ENCODE data around the gene HMCN2.

The HMCN2 gene, protein sequence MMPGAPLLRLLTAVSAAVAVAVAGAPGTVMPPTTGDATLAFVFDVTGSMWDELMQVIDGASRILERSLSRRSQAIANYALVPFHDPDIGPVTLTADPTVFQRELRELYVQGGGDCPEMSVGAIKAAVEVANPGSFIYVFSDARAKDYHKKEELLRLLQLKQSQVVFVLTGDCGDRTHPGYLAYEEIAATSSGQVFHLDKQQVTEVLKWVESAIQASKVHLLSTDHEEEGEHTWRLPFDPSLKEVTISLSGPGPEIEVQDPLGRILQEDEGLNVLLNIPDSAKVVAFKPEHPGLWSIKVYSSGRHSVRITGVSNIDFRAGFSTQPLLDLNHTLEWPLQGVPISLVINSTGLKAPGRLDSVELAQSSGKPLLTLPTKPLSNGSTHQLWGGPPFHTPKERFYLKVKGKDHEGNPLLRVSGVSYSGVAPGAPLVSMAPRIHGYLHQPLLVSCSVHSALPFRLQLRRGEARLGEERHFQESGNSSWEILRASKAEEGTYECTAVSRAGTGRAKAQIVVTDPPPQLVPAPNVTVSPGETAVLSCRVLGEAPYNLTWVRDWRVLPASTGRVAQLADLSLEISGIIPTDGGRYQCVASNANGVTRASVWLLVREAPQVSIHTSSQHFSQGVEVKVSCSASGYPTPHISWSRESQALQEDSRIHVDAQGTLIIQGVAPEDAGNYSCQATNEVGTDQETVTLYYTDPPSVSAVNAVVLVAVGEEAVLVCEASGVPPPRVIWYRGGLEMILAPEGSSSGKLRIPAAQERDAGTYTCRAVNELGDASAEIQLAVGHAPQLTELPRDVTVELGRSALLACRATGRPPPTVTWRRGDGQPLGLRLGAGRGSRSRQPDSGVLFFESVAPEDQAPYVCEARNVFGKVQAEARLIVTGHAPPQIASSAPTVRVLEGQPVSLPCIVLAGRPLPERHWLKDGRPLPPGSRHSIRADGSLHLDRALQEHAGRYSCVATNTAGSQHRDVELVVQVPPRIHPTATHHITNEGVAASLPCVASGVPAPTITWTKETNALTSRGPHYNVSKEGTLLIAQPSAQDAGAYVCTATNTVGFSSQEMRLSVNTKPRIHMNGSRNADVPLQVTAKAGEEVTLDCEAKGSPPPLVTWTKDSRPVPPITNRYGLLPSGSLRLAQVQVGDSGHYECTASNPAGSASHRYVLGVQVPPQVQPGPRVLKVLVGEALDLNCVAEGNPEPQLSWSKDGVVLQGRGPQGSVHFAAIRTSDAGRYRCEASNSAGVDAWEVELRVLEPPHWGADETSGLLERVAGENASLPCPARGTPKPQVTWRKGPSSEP (N-terminal part only)

DNA sequence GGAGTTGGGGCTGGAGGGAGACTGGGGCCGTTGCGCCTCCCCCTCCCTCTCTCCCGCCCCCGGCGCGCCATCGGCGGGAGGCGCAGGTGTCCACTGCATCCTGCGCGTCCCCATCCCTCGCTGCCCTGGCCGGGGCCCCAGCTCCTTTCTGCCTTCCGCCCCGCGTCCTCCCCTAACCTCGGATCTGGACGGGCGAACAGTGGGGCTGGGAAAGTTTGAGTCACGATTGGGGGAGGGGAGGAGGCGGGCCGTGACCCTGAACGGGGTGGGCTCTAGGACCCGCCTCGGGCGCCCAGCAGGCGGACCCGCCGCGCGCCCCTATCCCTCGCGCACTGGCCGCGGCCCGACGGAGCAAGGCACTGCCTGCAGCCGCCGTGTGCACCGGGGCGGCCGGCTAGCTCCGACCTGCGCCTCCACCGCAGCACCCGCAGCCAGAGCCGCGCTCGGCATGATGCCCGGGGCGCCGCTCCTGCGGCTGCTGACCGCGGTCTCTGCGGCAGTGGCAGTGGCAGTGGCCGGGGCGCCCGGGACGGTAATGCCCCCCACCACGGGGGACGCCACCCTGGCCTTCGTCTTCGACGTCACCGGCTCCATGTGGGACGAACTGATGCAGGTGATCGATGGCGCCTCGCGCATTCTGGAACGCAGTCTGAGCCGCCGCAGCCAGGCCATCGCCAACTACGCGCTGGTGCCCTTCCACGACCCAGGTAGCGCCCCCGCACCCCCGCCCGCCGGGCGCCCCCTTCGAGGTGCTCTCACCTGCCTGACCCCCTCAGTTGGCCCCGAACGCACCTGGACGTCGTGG is at the start of gene HMCN2:
TSS of gene HMCN2 (plus strand) at position 330 of the 805 bp plus-strand sequence. CDS start at position 449, 119 bp downstream.
- DNase-seq = no peak

DNA sequence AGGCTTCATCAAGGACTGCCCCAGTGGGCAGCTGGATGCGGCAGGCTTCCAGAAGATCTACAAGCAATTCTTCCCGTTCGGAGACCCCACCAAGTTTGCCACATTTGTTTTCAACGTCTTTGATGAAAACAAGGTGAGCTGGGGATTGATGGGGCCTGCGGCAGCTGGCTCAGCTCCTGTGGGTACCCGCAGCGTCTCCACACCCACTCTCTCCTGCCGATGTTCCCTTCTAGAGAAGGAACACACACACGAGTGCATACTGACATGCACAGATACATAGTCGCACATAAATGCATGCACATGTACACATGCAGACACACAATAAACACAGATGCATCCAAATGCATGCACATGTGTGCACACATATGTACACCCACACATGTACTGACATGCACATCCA is 47.7 kb upstream of the HMCN2 start:
- no peak for DNase-seq

DNA sequence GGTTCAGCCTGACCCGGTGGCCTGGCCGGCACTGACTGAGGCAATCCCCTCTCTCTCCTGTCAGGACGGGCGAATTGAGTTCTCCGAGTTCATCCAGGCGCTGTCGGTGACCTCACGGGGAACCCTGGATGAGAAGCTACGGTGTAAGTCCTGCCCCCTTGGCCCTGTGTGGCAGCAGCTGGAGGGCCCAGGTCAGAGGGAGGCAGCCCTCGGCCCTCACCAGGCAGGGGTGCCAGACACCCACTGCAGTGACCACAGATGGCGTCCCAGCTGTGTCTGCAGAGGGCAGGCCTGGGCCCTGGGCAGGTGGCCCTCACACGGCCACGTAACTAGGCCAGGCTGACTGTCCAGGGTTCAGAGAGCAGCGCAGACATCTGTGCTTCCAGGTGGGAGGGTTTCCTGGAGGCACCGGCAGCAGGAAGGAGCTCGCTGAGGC is 45.9 kb upstream of the HMCN2 start:
- DNase-seq = no peak

DNA sequence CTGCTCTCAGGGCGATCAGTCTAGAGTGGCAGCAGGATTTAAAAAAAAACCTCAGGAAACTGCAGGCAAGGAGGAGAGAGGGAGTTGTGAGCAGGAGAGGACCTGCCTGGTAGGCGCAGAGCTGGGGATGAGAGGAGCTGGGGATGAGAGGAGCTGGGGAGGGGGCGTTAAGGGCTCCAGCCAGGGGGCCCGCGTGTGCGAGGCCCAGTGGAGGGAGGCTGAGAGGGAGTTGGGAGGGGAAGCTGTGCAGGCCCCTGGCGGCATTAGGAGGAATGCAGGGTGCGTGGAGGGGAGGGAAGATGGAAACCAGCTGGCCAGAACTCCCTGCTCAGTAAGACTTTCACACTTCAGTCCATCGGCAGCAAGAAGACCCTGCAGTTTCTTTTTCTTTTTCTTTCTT is 45.2 kb upstream of the HMCN2 start:
- no peak for DNase-seq

DNA sequence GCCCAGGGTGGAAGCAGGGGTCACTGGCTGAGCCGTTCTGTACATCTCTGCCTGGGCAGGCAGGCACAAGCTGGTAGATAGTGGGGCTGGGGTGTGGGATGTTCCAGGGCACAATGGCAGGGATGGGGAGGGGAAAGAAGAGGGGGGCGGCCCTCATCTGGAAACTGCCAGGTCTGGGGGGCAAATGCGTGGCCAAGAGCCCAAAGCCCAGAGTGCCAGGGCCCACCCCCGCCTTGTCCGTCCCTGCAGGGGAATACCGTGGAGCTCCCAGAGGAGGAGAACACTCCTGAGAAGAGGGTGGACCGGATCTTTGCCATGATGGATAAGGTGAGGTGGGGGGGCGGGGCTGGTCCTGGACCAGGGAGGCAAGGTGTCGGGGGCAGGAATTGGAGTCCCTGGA is 42.7 kb upstream of the HMCN2 start:
- DNase-seq = no peak

DNA sequence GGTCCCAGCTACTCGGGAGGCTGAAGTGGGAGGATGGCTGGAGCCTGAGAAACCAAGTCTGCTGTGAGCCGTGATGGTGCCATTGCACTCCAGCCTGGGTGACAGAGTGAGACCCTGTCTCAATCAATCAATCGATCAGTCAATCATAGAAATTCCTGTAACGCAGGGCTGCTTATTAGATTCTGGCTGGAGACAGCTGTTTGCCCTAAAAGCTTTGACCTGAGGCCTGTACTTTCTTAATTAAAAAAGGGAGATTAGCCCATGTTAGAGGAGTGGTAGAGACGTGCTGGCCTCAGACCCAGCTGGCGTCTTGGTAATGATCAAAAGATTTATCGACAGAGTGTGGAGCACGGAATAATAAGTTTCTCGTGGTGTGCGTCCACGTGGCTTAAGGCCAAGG is 40.5 kb upstream of the HMCN2 start:
- DNase-seq = no peak

DNA sequence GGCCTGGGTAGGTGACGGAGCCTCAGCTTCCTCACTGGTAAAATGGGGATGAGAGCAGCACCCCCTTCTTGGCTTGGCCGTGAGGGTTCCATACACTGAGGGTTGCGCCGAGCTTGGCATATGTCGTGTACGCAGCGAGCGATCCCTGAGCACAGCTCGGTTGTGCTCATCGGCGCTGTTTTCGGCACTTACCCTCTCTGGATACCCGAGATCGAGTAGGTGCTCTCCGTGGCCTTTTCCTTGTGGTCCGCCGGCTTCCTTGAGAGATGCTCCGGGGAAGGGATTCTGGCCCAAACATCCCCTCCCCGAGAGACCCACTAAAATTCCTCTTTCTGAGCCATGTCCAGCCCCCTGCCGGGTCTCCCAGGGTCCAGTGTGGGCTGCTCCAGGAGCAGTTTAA is 40.0 kb upstream of the HMCN2 start:
- DNase-seq = no peak

DNA sequence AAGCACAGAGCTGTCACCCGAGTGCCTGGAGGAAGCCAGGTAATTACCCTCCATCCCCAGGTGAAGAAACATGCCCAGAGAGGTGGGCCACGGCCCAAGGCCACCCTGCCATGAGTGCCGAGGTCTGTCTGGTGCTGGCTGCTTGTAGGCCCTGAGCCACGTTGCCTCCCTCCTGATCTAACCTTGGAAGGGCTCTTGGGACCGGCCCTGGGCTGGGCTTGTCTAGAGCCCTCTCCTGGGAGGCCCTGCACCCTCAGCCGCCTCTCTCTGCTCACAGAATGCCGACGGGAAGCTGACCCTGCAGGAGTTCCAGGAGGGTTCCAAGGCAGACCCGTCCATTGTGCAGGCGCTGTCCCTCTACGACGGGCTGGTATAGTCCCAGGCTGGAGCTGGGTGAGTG is 39.4 kb upstream of the HMCN2 start:
- no peak for DNase-seq

DNA sequence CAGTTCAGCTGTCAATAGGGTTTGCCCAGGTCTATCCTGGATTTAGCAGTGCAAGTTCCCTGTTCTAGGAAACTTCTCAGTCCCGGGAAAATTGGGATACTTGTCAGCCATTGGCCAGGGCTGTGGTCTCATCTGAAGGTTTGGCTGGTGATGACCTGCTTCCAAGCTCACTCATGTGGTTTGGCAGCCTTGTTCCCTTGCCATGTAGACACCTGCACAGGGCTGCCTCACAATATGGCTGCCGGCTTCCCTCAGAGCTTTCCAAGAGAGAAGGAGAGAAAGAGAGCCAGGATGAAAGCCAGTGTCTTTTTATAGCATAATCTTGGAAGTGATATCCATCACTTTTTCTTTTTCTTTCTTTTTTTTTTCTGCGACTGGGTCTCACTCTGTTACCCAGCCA is 37.7 kb upstream of the HMCN2 start:
- DNase-seq = no peak

DNA sequence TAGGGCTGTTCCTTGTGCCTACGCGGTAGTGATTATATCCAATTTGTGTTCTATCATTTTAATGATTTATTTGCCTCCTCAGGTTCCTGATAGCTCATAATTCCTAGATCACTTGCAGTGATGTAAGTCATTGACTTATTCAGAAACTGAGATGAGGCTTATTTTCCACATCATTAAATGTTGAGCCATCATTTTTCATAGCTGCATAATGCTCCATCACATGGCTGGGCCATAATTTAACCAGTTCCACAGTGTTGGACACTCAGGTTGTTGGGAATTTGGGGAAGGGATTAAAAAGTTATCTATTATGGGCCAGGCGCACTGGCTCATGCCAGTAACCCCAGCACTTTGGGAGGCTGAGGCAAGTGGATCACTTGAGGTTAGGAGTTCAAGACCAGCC is 35.8 kb upstream of the HMCN2 start:
- DNase-seq = no peak

DNA sequence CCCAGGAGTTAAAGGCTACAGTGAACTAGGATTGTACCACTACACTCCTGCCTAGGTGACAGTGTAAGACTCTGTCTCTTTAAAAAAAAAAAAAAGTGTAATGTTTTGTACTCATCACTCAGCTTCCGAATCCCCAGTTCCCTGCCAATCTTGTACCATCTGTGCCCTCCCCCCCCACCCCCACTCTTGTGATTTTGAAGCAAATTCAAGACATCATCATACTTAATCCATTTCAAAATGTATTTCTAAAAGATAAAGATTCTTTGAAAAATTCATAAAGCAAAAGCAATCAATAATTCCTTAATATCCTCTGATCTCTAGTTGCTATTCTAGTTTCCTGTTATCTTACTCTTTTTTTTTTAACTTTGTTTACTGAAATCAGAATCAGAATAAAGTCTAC is 34.9 kb upstream of the HMCN2 start:
- DNase-seq = no peak

DNA sequence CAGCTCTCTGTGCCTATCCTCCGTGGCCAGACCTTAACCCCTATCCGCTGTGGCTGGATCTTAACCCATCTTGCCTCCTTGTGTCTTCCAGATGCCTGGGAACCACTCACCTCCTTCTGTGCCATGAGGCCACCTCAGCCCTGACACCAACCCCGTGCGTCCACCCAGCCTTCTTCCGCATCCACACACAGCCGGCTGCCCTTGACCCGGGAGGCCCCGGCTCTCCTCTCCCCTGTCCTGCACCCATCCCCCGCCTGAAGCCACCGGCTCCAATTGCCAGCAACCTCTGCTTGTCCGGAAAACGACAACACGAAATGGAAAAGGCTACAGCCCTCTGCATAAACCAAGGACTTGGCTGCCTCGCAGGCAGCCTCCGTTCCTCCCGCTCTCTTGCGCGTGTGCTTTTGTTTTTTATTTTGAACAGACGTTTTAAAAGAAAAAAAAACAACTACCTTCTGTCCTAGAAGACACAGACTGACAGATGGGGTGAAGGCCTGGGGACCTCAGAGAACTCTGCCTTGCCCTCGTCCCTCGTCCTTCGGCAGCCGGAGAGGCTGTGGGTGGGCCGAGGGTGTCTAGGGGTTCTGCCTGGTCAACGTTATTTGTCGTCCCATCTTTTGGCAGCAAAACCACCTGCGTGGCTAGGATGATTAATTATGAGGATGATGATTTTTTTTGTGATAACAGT is 32.5 kb upstream of the HMCN2 start:
- no peak for DNase-seq

DNA sequence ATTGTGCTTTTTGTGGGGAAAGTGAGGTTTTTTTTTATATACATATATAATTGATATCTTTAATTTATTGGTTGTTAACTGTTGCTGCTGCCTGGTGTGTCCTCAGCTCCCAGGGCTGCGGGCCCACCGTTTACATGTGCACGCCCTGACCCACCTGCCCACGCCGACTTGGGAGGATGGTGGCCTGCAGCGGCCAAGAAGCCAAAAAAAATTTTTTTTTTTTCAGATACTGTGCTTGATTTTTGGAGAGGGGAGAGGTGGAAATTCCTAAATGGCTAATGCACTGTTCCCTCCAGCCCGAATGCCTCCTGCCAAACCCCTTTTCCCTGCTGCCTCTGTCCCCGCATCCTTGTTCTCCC is 32.0 kb upstream of the HMCN2 start:
- DNase-seq = no peak

DNA sequence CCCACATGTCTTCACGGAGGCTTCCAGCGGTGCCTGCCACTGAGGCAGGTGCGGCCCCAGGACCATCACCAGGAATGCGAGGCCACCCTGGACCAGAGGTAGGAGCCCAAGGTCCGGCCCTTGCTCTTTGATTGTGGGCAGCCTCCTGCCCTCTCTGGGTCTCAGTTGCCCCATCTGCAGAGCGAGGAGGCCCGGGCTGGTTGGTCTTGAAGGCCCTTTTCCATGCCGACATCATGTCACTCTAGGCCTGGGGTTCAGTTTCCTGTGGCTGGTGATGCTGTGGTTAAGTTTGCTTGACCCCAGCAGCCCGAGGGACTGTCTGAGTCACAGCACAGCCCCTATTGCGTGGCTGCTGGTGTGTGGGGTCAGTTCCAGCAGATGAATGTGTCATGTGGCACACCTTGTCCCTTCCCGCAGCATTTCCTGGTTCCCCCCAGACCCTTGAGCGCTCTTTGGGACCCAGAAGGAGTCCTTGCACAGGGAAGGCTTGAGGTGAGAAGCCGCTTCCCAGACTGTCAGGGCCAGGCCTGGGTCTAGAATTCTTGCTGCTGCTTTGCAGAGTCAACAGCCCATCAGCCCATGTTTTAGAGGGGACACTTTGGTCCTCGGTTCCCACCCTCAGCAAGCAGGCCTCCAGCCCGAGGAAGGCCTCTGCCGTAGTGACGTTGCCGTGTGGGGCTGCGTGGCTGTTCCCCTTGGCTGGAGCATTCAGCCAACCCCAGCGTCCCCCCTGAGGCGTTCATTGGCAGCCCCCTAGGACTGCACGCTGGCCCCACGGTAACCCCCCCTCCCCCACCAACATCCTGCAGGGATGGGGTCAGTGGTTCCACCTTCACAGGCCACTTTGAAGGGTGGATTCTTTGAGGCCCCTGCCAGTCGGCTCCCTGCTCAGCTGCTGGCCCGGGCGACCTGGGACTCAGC is 31.0 kb upstream of the HMCN2 start:
- DNase-seq = no peak

DNA sequence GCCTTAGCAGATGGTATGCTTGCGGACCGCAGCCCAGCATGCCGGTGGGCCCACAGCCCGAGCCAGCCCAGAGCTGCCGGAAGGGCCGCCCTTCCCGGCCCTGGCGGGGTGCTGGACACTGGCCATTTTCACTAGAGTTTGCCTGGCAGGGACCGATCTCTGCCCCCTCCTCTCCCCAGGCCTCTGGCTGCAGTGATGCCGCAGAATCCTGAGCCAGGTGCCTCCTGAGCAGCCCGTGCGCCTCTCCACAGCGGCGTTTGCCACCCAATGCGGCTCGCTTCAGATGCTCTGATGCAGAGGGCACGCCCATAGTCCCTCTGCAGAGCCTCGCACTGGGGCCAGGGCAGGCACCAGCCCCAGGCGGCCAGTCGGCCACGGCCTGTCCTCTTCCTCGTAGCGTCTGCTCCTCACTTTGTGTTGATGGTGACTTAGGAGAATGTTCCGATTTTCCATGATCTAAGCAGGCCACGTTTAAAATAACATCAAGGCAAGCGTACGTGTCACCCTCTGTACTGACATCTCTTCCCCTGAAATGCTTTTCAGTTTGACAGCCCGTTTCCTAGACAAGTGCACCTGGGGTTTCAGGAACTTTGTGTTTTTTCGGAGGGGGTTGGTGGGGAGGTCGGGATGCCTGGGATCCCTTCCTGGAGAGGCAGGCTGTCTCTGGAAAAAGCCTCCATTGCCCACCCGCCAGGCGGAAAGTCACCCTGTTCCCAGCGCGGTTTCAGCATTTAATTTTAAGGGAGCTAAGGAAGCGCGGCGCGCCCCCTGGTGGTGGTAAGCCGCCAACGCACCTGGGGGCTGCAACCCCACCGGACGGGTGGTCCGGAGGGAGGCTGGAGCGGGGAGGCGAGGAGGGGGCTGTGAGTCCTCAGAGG is 29.8 kb upstream of the HMCN2 start:
- no peak for DNase-seq

DNA sequence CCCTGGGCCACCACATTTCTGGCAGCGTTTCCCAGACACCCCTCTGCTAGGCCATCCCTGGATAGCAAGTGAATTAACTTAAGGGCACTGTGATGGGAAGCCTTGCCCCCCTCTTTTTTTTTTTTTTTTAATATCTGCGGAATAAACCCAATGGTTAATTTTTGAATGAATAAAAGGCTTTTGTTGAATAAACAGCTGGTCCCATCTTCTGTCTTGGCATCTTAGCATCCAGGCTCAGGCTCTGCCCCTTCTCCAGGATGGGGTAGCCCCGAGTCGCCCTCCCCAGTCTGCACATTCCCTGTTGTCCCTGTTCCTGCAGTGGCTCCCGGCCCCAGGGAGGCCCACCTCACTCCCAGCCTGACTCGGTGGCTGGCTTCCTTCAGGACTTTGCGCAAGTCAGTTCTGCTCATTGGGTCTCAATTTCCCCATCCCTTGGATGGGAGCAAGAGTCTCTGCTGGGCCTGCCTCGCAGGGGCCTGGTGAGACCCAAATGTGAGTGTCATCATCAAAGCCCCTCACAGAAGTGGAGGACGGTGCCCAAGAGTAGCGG is 29.0 kb upstream of the HMCN2 start:
- DNase-seq = no peak

DNA sequence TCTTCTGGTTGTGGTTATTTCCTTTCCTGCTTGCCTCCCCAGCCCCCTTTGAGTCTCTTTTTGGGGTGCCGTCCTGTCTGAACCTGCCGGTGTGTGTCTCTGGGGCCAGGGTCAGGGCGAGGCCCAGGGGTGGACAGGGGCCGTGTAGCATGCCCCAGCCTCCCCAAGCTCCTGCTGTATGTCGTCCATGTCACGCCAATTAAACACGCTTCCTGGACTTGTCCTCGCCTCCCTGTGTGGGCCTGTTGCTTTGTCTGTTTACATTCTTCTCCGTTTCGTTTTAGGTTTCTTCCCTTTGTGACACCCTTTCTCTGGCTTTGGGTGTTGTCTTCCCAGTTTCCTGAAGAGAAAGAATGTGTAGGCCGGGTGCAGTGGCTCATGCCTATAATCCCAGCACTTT is 28.5 kb upstream of the HMCN2 start:
- no peak for DNase-seq

DNA sequence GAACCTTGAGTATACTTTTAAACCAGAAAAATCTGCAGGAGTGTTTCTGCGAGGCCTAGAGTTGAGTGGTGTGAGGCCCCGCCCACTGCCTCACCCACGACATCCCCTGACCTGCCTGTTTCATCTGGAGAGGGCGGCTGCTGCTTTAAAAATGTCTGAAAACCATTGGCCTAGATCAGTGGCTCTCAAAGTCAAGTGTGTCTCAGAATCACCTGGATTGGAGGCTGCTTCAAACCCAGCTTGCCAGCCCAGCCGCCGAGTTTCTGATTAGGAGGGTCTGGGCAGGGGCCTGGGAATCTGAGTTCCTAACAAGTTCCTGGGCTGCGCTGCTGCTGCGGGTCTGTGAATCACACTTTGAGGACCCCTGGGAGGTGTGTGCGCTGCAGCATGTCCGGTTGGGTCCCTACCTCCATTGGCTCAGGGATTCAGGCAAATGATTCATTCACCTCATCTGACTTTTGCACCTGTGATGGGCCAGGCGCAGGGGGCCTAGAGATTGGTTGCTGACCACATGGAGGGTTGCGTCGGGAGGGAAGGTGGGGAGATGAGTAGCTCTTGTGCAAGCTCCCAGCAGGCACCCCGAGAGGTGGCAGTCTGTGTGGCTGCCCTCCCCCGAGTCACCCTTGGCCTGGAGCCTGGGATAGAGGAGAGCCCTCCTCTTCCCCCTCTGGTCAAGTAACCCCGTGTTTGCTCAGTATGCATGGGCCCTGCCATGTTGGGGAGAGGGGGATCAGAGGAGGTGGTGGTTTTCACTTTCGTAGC is 27.6 kb upstream of the HMCN2 start:
- DNase-seq = no peak

DNA sequence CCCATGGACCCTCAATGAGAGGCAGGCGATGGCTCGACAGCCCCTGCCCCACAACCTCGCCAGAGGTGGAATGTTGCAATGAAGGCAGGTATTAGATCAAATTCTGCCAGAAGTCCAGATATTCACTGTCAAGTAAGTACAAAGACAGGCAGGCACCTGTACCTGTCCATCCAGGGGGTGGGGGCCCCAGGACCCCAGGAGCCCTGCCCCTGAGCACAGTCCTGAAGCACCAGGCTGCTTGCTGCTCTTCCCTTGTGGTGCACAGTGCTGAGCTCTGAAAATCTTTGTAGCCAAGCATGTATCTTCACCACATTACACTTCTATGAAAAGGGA is 26.2 kb upstream of the HMCN2 start:
- DNase-seq = no peak
